ENCODE data around the gene EIF2AK3.

- TF ChIP-seq CTCF (IDR thresholded peaks at IDR 0.05; ENCODE audit: low read depth, low read length) (no peak), POLR2A (IDR thresholded peaks at IDR 0.05; ENCODE audit: extremely low read depth, insufficient read length) (no peak), MAX (IDR thresholded peaks at IDR 0.05; ENCODE audit: low read depth, low read length) (no peak)
Observed at GRCh38 chr2:88575630-88576029, 51.6 kb downstream of the EIF2AK3 start.
